NCI-H1436 (cell line): ENCODE results near the gene KCNAB1.

Experiments used
- DNase-seq: peaks from one replicate; lab custom pipeline; 2025; lab: John Stamatoyannopoulos, UW

Gene KCNAB1

DNA sequence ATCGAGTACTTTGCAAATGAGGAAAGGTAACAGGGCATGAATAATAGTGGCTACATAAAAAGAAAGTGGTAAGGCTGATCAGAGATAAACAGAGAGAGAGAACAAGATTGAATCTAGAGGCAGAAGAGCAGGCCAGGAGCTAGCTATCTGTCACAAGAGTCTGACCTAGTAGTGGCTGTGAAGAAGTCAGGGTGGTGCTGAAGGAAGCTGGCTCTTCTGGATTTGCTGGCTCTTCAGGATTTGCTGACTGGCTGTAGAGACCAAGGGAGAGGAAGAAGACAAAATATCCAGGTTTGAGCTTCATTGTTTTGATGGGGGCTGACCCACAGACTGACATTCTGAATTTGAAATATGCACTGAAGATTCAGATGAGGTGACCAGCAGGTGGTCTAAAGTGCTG is 292.2 kb downstream of the KCNAB1 start:
- DNase-seq, result no peak

DNA sequence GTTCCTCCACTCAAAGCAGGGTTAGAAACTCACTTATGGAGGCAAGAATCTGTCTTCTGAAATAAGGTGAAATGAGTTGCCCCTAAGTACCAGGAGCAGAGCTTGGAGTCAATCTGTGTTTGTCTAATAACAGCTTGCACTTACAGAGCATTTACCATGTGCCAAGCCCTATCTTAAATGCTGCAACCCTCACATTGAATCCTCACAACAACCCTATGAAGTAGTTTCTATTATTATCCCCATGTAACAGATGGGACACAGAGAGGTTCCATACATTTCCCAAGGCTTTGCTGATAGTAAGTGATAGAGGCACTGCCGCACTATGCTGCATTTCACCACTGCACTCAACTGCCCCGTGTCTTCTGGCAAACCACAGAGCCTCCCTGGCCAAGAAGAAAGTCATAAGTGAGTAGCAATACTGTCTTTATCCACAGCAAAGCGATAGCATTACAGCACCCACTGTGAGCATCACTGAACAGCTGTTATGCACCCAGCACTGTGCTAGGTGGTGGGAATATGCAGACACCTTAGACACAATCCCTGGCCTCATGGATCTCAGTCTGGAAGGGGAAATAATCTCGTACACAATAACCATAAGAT is 293.0 kb downstream of the KCNAB1 start:
- DNase-seq, result no peak

DNA sequence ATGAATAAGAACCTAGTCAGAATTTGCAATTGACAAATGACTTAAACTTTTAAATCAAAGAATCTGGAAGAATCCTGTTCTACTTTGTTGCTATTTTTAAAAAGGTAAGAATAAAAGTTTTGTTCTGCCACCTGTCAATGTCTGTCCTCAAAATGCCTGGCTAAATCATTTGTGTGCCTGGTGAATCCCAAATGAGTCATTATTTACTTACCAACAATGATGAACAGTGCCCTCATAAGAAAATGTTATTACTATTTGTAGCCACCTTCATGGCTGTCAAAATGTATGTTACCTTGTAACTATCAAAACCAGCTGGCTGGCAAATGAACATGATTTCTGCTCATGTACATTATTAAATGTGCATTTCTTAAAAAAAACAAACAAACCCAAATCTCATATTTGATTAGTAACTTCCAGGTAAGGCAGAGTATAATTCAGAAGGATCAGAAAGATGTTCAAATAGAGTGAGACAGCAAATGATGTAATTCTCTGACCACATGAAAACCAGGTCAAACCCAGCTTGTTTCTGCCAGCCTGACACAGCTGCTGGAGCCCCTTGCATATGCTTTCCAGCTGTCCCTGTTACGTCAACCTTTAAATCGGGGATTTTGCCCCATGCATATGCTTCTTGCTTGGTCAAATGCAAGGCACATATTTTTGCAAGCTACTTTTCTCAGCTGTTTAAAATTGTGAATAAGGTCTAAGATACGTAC is 296.6 kb downstream of the KCNAB1 start:
- DNase-seq, result no peak

DNA sequence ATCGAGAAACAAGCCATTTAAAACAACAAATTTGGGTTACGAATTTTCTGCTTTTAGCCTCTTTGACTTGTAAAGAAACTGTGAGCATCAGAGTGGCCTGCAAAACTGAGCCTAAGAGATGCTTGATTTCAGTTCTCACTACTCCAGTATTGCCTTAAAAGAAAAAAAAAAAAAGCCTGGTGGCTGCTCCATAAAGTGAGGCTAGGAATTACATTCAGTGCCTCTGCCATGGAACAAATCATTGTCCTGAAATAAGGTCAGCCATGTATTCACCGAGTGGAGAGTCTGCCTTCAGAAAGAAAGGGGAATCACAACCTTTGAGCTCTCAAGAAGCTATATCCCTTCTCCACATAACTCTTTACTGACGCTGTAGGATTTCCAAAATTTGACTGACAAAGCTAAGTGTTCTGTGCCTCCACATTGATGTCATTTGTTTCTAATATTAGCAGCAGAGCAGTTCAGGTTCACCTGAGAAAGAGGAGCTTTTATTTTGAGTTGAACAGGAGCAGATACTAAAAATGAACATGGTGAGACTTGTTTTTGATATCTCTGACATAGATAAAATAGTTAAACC is 297.3 kb downstream of the KCNAB1 start:
- DNase-seq, result no peak

DNA sequence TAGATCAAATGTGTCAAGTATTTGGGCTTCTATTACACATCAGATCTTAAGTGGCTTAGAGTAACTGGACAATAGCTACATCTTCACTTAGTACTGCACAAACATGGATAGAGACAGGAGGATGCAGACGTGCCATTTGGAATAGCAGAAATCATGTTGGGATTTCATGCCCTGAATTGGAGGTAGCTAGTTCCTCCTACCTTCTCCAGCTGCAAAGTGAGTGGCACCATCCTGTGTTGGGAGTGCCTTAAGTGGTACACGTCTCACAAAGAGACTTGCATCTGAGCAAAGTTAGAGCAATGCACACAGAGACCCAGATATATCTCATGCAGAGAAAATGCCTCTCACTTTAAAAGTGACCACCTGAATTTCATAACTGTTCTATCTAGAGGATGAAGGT is 298.1 kb downstream of the KCNAB1 start:
- no peak for DNase-seq

DNA sequence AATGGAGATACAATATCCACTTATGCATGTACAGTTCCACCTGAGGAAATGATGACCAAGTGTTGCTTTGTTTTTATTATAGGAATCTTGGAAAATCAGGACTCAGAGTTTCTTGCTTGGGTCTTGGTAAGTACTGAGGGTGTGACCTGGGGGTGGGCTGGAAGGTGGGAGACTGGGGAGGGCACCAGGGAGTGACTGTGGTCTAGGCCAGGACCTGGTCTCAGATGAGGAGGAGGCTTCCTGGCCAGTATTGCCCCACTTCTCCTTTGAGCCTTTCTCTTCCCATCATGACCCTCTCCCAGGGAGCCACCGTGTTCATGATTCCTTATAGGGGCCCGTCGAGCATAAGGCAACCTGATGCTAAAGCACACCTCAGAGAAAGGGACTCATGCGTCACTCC is 301.2 kb downstream of the KCNAB1 start:
- no peak for DNase-seq

DNA sequence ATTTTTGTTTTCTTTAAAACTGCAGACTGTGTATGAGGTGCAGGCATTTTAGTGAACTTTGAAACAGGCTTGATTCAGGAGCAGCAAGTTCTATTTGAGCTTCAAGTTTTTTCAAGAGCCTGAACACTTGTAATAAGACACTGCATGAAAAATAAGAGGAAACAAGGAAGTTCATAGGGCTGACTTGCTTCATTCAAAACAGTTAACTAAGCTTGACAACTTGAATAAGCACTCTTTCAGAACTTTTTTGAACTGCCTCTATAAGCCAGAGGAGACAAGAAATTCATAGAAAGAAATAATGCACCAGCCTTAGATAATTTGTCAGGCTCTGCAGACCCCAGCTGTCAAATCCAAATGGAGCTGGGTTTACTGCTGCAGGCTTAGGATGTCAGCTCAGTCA is 304.4 kb downstream of the KCNAB1 start:
- DNase-seq, result no peak

DNA sequence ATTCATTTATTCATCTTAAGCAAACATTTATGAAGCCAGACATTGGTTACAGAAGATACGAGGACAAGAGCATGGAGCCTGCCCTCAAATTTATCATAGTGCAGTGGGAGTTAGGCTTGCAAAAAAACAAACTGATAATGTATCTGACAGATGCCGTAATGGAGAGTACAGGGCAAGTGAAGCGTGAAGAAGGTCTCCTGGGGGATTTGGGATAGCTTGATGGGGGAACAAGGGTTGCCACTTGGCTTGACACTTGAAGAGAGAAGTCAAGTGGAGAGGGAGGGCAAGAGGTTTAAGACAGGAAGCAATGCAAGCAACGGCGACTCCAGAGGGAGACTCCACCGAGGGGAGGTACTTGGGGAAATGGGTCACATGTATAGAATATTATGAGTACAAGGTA is 305.3 kb downstream of the KCNAB1 start:
- peak; percentile 8 for DNase-seq

DNA sequence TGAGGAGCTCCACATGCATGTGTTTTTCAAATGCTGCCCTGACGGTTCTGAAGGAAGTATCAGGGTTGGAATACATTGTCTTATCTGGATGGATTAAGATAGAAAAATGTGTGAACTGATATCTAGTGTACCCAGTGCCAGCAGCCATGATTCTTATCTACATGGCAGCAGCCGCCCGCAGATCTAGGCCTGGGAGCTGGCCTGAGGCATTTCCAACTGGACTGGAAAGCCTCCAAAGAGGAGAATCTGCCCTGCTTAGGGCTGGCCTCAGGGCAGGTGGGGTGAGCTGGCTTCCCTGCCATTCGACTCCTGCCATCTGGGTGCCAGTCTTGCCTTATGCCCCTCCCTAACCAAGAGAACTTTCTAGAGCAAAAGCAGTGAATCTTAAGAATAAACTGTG is 308.7 kb downstream of the KCNAB1 start:
- DNase-seq, result no peak

DNA sequence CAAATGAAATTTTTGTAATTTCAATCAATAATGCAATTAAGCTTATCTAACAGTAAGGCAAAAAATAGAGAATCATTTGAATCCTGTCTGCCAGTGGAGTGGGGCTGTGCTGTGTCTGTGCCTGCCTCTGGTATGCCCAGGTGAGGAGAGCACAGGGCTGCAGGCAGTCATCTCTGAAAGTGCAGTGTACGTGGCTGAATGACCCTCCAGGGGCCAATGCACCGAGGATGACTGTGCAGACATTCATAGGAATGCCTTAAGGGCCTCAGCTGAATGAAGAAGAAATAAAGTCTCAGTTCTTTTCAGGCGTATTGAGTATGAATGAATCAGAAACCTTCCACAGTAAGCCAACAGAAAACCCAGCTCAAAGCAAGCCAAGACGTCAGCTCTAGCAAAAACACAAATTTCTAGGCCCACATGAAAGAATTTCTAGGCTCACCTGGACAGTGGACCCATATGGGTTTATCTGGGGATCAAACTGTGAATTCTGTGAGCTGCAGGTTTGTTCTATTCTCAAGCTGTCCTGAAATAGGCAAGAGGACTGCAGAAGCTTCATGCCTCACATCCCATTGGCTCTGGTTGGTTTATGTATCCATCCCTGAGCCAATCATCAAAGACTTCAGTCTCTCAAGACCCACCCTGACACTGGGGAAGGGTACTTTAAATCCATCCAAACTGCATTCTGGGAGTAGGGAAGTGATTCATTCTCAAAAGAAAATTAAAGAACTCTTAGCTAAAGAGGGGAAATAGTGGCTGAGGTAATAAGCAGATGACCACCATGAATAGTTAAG is 311.2 kb downstream of the KCNAB1 start:
- no peak for DNase-seq

DNA sequence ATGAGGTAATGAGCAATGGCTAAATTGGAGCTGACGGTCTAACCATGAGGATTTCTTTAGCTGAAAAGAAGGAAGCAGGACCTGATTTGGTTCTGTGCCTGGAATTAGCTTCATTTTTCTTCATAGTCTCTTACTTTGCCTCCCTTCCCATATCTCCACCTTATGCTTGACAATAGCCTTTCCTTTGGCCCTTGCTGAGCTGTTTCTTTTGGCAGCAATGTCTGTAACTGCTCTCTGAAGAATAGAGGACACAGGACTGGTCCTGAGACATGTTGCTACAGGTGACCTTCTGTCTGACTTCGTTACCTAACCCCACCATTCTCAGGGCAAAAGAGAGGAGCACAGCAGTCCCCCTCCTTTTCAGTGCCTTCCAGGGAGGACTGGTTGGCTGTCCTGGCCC is 312.2 kb downstream of the KCNAB1 start:
- no peak for DNase-seq

DNA sequence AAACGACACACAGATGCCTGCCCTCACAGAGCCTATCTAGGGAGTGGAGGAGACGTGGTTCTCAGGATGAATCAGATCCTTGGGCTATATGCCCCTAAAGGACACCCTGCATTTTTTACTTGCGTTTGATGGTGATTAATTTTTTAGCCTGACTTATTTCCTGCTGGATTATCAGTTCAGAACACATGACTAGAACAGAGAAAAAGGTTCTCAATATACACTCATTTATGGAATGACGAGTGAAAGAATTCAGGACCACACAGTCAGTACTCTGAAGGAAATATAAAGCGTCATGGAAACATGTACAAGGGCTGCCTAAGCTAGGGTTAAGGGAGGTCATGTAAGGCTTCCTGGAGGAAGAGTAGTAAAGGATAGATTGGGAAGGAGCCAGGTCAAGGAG is 312.8 kb downstream of the KCNAB1 start:
- DNase-seq, result no peak

DNA sequence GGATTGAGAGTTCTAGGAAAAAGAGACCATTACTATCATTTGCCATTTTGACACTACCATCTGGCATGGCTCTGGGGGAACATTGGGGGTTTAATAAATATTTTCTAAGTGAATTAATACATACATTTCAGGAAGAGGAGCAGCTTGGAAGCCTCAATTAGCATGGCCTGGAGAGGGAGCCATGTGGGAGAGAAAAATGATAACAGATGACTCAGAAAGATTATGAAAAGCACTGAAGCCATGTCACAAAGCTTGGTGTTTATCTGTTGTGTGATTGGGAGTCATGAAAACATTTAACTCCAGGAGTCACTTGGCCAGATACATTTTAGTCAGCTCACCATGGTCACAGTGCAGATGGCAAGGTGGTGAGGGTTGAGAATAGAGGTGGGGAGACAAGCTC is 313.5 kb downstream of the KCNAB1 start:
- DNase-seq, result no peak

DNA sequence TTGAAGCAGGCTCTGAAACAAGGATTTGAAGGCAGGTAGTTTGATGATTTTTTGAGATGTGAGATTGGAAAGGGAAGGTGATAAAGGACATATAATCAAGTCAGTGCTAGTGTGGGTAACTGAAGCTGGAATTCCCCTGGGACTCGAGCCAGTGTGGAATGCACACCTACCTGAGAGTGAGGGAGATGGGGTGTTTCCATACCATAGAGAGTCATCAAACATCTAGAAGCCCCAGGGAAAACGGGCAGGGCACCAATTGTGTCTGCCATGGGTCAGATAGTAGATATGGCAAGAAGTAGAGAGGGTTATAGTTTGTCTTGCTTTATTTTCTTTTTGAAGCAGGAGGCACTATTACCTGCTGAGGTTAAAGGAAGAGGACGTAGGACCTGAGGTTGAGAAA is 314.5 kb downstream of the KCNAB1 start:
- DNase-seq, result no peak

DNA sequence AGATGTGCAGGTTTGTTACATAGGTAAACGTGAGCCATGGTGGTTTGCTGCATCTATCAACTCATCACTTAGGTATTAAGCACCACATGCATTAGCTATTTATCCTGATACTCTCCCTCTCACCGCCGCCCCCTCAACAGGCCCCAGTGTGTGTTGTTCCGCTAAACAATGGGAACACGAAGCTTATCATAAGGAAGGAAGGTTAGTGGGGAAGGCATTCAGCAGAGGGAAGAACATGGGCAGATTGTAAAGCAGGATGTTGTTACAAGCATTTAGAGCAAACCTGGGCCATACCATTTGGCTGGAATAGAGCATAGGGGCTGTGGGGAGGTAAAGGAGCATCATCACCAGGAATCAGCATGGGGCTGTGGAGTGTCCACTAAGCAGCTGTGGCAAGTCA is 322.7 kb downstream of the KCNAB1 start:
- no peak for DNase-seq

DNA sequence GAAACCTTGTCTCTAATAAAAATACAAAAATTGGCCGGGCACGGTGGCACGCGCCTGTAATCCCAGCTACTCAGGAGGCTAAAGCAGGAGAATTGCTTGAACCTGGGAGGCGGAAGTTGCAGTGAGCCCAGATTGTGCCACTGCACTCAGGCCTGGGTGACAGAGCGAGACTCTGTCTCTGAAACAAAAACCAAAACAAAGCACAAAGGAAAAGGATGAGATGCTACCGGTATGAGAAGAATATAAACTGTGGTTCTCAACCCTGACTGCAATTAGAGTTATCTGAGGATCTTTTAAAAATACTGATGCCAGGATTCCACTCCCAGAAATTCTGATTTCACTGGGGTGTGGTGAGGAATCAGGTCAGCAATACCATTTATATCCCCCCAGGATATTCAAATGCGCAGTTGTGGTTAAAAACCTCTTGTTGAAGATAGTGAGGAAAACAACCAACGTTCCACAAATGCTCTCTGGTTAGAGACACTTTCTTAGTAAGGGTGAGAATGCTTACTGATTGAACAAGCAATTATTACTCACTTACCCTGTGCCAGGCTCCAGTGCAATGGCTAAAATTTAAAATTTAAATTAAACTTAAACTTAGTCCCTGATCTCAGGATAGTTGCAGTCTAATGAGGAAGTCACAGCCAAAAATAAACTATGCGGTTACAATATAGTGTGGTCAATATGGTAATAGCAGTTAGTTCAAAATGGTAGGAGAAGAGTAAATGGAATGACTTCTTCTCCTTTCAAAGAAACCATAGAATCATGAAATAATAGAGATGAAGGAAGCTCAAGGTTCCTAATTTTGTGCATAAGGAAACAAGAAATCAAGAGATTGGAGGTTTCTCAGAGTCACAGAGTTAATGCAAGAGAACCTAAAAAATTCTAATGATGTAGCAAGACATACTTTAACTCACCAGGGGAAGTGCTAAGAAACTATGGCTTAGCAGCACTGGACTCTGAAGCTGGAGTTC is 325.0 kb downstream of the KCNAB1 start:
- DNase-seq, result no peak

DNA sequence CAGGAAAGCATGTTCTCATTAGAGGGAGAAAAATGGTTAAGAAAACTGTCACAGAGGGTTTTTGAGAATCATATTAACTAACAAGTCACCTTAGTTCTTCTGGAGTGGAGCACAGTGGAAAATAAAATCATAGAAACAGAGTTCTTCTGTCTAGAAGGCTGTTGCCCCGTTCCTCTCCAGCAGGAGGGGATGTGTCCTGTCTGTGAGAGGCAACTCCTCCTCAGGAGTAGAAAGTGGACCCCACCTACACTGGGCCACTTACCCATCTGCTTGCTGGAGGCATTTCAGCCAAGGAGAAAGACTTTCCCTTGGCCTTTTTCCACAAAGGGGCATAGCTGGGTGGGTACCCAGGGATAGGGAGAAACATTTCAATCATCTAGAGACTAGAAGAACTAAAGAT is 327.9 kb downstream of the KCNAB1 start:
- no peak for DNase-seq

DNA sequence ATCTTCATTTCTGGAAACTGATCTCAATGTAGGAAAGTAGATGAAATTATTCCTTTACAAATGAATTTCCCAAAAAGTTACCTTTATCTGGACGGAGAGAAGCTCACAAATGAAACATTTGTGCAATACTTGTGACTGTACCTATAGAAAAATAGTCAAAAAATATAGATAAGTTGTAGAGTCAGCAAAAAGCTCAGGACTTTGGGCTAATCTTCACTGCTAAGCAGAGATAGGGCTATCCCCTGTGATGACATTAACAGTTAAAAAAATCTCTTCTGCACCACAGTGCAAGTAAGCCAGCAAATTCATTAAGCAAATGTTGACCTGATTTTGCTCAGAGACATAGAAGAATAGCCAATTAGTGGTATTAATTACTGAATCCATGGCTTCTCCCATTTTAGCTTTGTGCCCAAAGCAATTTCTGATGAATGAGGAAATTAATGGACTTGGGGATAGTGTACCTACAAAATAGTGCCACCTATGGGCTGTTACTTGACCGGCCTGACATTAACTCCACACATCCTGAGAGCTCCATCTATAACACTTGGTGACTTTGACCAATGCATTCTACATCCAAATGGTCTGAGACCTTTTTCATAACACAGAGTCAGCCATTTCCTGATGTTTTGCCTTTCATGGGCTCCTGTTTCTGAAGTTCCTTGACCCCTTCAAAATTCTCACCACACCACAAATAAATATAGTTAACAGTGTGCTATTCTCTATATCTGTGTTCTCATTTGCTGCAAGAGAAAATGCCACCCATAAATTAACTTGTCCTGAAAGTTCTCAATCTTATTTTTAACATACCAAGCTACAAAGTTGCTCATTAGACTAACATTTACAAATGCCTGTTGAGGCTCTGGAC is 329.6 kb downstream of the KCNAB1 start:
- DNase-seq, result no peak

DNA sequence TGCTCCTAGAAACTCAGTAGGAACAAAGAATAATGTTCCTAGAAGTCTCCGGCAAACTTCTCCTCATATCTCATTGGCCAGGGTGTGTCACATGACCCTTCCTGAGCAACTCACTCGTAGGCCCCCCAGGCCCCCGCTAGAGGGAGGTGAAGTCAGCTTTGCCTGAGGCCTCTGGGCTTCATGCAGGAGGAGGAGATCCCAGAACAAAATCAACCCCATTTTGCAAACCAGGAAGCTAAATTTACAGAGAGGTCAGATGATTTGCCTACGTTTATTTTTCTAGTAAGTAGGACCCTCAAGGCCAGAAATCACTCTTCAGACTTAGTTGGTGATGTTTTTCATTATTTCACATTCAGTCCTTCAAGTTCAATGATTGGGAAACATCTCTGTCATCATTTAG is 335.5 kb downstream of the KCNAB1 start:
- no peak for DNase-seq

DNA sequence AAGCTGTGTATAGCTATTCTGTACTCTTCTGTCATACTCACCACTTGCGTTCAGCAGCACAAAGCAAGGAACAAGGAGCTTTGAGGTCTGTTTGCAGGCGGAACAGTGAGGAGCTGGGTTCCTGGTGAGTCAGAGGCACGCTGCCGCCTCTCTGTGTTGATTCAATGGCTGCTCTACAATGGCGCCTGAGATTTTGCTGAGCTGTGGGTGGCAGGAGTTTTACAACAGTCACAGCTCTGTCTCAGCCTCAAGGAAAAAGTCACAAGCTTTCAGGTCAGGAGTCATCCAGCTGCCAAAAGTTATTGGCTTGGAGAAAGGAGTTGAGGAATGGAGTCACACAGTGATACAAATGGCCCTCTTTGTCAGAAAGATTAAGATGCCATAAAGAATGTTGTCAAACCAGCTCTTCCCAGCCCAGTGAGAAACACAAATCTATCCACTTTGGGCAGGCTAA is 336.4 kb downstream of the KCNAB1 start:
- DNase-seq, result no peak

DNA sequence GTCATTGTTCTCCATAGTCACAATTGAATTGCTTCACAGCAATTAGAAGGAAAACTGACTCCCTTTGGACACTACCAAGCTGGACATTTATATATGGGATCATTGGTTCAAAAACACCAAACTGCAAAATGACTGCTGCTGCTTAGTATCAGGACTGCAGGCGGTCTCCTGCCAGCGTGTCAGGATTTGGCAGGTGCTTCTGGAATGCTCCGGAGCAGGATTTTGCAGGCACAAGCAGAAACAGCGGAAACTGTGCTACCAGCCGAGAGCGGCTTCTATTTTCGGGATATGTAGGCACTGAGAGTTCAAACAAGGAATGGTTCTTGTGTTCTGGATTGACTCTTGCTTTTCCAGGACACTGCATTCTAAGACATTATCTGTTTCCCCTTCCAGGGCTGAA is 339.1 kb downstream of the KCNAB1 start:
- DNase-seq, result no peak
